Fibroblast of mammary gland (primary cell): ENCODE measurements around the gene ZSWIM4.

ENCODE experiments used
- DNase-seq: peaks from one replicate; pipeline ENCODE4 v3.0.0-alpha.2; 2010; ENCODE audit warnings: low read depth
- H3K4me3 ChIP-seq: 2 replicates; pipeline ENCODE4 v1.5.1; 2011; ENCODE audit warnings: low read depth, mild to moderate bottlenecking, low read length, moderate library complexity; ENCODE audit not compliant: control insufficient read depth
- TF ChIP-seq, protein P1 (sequence below): conservative IDR thresholded peaks from 2 replicates; pipeline ENCODE4 v1.5.1; 2011; ENCODE audit warnings: low read depth, low read length, inconsistent platforms; ENCODE audit not compliant: control insufficient read depth, insufficient read depth

Gene ZSWIM4

DNA sequence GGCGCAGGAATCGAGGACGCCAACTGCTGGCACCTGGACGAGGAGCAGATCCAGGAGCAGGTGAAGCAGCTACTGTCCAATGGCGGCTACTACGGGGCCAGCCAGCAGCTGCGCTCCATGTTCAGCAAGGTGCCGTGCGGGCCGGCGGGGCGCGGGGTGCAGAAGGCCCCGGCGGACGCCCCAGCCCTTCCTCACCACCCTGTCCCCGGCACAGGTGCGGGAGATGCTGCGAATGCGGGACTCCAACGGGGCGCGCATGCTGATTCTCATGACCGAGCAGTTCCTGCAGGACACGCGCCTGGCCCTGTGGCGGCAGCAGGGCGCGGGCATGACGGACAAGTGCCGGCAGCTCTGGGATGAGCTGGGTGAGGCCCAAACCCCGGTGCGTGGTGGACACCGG lies 13.6 kb downstream of the ZSWIM4 start:
- H3K4me3 ChIP-seq = no peak overlapping the region
- TF ChIP-seq, protein P1, sequence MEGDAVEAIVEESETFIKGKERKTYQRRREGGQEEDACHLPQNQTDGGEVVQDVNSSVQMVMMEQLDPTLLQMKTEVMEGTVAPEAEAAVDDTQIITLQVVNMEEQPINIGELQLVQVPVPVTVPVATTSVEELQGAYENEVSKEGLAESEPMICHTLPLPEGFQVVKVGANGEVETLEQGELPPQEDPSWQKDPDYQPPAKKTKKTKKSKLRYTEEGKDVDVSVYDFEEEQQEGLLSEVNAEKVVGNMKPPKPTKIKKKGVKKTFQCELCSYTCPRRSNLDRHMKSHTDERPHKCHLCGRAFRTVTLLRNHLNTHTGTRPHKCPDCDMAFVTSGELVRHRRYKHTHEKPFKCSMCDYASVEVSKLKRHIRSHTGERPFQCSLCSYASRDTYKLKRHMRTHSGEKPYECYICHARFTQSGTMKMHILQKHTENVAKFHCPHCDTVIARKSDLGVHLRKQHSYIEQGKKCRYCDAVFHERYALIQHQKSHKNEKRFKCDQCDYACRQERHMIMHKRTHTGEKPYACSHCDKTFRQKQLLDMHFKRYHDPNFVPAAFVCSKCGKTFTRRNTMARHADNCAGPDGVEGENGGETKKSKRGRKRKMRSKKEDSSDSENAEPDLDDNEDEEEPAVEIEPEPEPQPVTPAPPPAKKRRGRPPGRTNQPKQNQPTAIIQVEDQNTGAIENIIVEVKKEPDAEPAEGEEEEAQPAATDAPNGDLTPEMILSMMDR = no peak
- no peak for DNase-seq

DNA sequence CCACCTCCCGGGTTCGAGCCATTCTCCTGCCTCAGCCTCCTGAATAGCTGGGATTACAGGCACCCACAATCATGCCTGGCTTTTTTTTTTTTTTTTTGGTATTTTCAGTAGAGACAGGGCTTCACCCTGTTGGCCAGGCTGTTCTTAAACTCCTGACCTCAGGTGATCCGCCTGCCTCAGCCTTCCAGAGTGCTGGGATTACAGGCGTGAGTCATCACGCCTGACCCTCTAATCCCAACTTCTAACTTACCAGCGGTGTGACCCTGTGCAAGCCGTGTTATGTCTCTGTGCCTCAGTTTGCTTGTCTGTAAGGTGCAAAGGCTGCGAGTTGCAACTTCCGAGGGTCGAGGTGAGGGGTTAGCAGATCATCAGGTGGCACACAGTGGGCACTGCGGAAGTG lies 17.3 kb downstream of the ZSWIM4 start:
- H3K4me3 ChIP-seq = no peak overlapping the region
- no peak for DNase-seq
- TF ChIP-seq, protein P1 = no peak

DNA sequence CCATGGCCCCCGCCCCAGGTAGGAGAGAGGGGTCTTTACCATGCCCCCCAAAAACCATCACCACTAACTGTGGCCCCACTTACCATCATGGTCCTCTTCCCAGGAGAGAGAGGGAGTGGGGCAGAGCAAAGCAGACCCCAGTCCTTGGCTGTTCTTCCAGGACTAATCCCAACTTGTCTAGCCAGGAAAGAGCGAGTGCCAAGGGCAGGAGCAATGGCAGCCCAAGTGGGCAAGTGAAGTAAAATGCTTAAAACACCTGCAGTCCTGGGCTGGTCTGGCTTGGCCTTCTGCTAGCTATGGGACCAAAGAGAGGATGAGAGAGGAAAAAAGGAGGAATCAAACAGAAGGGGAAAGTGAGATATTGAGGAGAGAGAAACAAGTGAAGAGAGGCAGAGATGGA lies 17.9 kb downstream of the ZSWIM4 start:
- TF ChIP-seq, protein P1 = no peak
- no peak for DNase-seq
- H3K4me3 ChIP-seq = no peak overlapping the region

DNA sequence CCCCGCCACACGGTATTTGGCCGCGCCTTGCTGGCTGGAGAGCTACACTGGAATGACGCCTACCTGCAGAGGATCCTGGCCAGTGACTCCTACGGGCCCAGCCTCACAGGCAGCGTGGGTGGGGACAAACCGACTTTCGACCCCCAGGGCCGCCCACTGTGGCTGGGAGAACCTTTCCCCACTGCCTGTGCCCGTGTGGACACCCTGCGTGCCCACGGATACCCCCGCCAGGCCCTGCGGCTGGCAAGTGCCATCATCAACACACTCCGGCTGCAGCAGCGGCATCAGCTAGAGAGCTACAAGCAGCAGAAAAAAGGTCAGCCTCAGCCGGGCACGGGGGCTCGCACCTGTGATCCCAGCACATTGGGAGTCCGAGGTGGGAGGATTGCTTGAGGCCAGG lies 19.3 kb downstream of the ZSWIM4 start:
- DNase-seq = no peak
- TF ChIP-seq, protein P1 = no peak

DNA sequence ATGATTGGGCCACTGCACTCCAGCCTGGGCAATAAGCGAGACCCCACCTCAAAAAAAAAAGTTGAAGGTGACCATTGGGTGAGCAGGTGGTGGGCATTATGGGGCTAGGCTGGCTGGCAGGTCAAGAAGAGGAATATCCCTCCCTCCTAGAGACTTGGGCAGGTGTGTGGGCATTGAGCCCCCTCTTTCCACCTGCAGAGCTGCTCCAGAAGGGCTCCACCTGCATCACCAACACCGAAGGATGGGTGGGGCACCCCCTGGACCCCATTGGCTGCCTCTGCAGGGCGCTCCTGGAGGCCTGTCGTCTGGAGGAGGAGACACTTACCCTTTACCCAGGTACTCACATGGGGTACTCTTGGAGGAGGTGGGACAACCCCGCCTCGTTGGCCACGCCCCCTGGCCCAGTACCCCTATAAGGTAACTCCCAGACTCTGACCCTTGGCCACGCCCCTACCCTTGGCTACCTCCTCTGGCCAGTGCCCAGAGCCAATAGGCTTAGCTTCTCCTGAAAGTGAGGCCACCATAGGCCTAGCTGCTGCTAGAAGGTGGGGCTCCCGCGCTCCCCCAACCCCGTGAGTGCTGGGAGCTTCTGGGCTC lies 21.9 kb downstream of the ZSWIM4 start:
- no peak for DNase-seq
- H3K4me3 ChIP-seq = no peak overlapping the region
- TF ChIP-seq, protein P1 = no peak

More for the DNA sequence above, 19.3 kb downstream of the ZSWIM4 start:
- H3K4me3 ChIP-seq = no peak overlapping the region

DNA sequence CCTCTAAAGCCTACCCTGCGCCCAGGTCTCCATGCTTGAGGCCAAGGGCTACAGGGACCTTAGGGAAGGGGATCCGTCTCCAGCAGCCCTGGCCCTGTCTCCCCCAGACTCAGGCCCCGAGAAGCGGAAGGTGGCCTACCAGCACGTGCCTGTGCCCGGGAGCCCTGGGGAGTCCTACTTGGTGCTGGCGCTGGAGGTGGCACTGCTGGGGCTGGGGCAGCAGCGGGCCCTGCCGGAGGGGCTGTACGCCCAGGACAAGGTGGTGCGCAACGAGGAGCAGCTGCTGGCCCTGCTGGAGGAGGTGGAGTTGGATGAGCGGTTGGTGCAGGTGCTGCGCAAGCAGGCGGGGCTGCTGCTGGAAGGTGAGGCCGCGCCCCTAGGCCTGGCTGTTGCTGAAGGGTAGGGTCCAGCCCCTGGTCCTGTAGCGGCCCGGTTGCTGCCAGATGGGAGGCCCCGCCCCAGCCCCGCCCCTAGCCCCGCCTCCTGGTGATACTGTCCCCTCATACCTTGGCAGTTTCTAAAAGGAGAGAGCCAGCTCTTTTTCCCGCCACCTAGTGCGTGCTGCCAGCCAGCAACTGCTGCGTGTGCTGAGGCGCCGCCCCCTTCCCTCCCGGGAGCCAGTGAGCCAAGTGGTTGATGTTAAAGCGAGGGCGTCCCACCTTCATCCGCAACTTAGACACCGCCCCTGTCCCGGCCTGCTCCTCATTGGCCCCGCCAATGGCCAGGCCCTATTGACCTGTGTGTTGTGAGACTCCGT lies 22.6 kb downstream of the ZSWIM4 start:
- TF ChIP-seq, protein P1 = no peak
- no peak overlapping the region for H3K4me3 ChIP-seq
- DNase-seq = no peak
